H1 (cell line): ENCODE results near the gene HTR2A. TPM values are rescaled to one million over a fixed set of nuclear protein-coding genes. Genes with fewer than 3 reads are reported as not detected.

Experiments used
- CHD7 ChIP-seq: fragments of 300-600 bp; sonication (generic); IDR thresholded peaks from 2 replicates; pipeline ENCODE4 v1.7.1; 2012; ENCODE audit warnings: low read length, moderate library complexity, mild to moderate bottlenecking, inconsistent platforms; ENCODE audit not compliant: insufficient replicate concordance
- CTCF ChIP-seq, 3 experiments: IDR thresholded peaks; 1 replicate in 2 of 3; 2 replicates in 1 of 3; pipeline versions ENCODE4 v1.5.1 to v1.6.1; 2011; ENCODE audit warnings: low read length in 3 of 3, mild to moderate bottlenecking in 3 of 3, inconsistent platforms in 2 of 3, low read depth in 1 of 3, moderate library complexity in 1 of 3; ENCODE audit not compliant: insufficient read depth in 1 of 3; ENCODE audit errors: control extremely low read depth in 1 of 3
- EP300 ChIP-seq, 2 experiments: IDR thresholded peaks; 1 replicate in 1 of 2; 2 replicates in 1 of 2; pipeline ENCODE4 v1.6.1; 2011 to 2012; ENCODE audit warnings: low read depth in 2 of 2, low read length in 2 of 2, mild to moderate bottlenecking in 2 of 2, borderline replicate concordance in 1 of 2, inconsistent platforms in 1 of 2, moderate library complexity in 1 of 2
- JUND ChIP-seq: IDR thresholded peaks from 2 replicates; pipeline ENCODE4 v1.6.1; 2011; ENCODE audit warnings: mild to moderate bottlenecking, improper control_type of control experiment, low read length
- RBBP5 ChIP-seq: IDR thresholded peaks from 2 replicates; pipeline ENCODE4 v1.7.1; 2012; ENCODE audit warnings: low read depth, mild to moderate bottlenecking, inconsistent platforms, low read length, moderate library complexity, borderline replicate concordance
- SIRT6 ChIP-seq: IDR thresholded peaks from one replicate; pipeline ENCODE4 v1.7.1; 2012; ENCODE audit warnings: low read length, inconsistent platforms
- SP4 ChIP-seq: IDR thresholded peaks from 2 replicates; pipeline ENCODE4 v1.6.1; 2012; ENCODE audit warnings: low read length, inconsistent platforms
- USF2 ChIP-seq: IDR thresholded peaks from 2 replicates; pipeline ENCODE4 v1.6.1; 2011; ENCODE audit warnings: low read length, improper control_type of control experiment
- polyA plus RNA-seq, 7 experiments: library from polyadenylated mRNA; depleted of rRNA in 3 of 7; stranded (reverse) in 5 of 7; unstranded in 2 of 7; fragments of >200 nt in 5 of 7; fragments of 200-250 nt in 2 of 7; gene quantifications; 1 replicate in 5 of 7; 2 replicates in 1 of 7; 4 replicates in 1 of 7; pipeline versions ENCODE4 v1.2.1 to v1.2.3, GENCODE V29; 2011 to 2013; ENCODE audit warnings: missing spikeins in 2 of 7, mixed read lengths in 2 of 7
- total RNA-seq: library from RNA; stranded (reverse); fragmentation: NEBNext Ultra II Directional; extraction: Animal tissue kit (Norgen Biotek cat#: 25700); gene quantifications from 2 replicates; pipeline ENCODE4 v1.2.1, GENCODE V29; 2021

The HTR2A gene
- total and polyA plus RNA-seq, 2 of the 8 experiments (the other 6 are each of a cell fraction or from before 2014, with no cell fraction given) = not detected

GRCh38 chr13:46845146-46845545, 51.7 kb downstream of the HTR2A start (continued):
- TF ChIP-seq CHD7 (no peak), RBBP5 (no peak), JUND (no peak), SP4 (no peak), EP300 (IDR thresholded peaks at IDR 0.05; ENCODE audit: borderline replicate concordance in 1 of 2, low read depth in 2 of 2, low read length in 2 of 2) (no peak), SIRT6 (no peak), USF2 (no peak), CTCF (IDR thresholded peaks at IDR 0.05; ENCODE audit: control extremely low read depth in 1 of 3, insufficient read depth in 1 of 3, low read depth in 1 of 3, low read length in 3 of 3) (no peak)
